GM19463 (cell line): ENCODE data around the gene USH2A.
A peak's percentile ranks its signal among the peaks of the same experiment; 100 is the strongest.

Source experiments
- ATAC-seq: cut with Tn5 transposase; IDR thresholded peaks from one replicate; pipeline ENCODE4 v1.9.1; 2021; ENCODE audit warnings: mild to moderate bottlenecking, moderate library complexity; ENCODE audit not compliant: unreplicated experiment

The USH2A gene

GRCh38 chr1:216293683-216294082, 129.6 kb downstream of the USH2A start:
- no peak for ATAC-seq

GRCh38 chr1:216290074-216290473, 133.2 kb downstream of the USH2A start:
- no peak for ATAC-seq

- ATAC-seq: no peak
These were observed 138.2 kb downstream of the USH2A start for GRCh38 chr1:216285052-216285451.

GRCh38 chr1:216281757-216282156, 141.5 kb downstream of the USH2A start:
- no peak for ATAC-seq

- no peak for ATAC-seq
These were observed 153.0 kb downstream of the USH2A start for GRCh38 chr1:216270086-216270773.

- no peak for ATAC-seq
These were observed 161.6 kb downstream of the USH2A start for GRCh38 chr1:216261631-216262030.

- ATAC-seq: no peak
These were observed 164.4 kb downstream of the USH2A start for GRCh38 chr1:216258856-216259255.

GRCh38 chr1:216258386-216258785, 164.9 kb downstream of the USH2A start:
- no peak for ATAC-seq

GRCh38 chr1:216250861-216251260, 172.4 kb downstream of the USH2A start:
- ATAC-seq: no peak

- ATAC-seq: no peak
These were observed 174.6 kb downstream of the USH2A start for GRCh38 chr1:216248628-216249027.

GRCh38 chr1:216247937-216248336, 175.3 kb downstream of the USH2A start:
- no peak for ATAC-seq

- no peak for ATAC-seq
These were observed 176.6 kb downstream of the USH2A start for GRCh38 chr1:216246577-216247203.

- ATAC-seq: no peak
These were observed 184.4 kb downstream of the USH2A start for GRCh38 chr1:216238844-216239243.

GRCh38 chr1:216237927-216238542, 185.2 kb downstream of the USH2A start:
- no peak for ATAC-seq

- no peak for ATAC-seq
These were observed 199.0 kb downstream of the USH2A start for GRCh38 chr1:216224233-216224632.

- ATAC-seq: no peak
These were observed 199.8 kb downstream of the USH2A start for GRCh38 chr1:216223486-216223885.

GRCh38 chr1:216222288-216222687, 201.0 kb downstream of the USH2A start:
- no peak for ATAC-seq

- peak; percentile 99 for ATAC-seq
These were observed 202.0 kb downstream of the USH2A start for GRCh38 chr1:216221260-216221700.

GRCh38 chr1:216216305-216216704, 206.9 kb downstream of the USH2A start:
- no peak for ATAC-seq

GRCh38 chr1:216215169-216215568, 208.1 kb downstream of the USH2A start:
- no peak for ATAC-seq

GRCh38 chr1:216212826-216213225, 210.4 kb downstream of the USH2A start:
- no peak for ATAC-seq

- ATAC-seq: no peak
These were observed 213.2 kb downstream of the USH2A start for GRCh38 chr1:216210081-216210480.
